G401.6 (cell line): ENCODE data around the gene GNL2.
"Not testable (repeated sequence)": the region's sequence is repeated elsewhere in the genome, so short reads cannot be mapped to it uniquely, and the experiment has no call there.

Source experiments
- FAIRE-seq: peaks from 2 replicates; lab custom pipeline; 2012; peaks lifted over from hg19 to GRCh38; lab: Jason Lieb, UNC

GNL2 gene

DNA sequence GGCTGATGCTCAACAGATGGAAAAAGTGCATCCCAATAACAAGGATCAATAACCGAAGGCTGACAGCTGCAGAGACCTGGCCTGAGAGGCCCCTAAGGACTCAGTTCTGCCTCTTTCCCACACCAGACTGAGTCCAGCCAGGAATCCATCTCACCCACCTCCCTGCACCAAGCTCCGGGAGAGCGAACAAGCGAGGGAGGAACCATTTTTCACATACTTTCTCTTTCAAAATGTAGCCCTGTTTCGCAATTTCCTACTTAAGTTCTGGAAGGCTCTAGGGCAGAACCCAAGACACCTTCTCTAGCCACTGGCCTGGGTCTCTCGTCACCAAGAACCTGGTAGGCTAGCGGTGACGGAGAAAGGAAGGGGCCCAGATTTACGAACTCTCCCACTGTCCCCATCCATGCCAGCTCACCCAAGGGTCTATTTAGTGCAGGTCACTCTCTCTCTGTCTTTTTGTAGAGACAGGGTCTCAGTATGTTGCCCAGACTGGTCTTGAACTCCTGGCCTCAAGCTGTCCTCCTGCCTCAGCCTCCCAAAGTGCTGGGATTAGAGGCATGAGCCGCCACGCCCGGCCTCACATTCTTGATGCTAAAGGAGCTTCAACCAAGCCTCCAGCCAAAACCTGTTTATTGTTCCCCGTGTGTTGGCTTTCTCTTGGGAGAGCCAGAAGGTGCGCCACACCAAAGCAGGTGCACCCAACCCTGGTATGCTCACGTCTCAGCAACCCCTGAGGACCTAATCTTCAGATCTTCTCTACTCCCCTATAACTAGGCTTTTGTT, 10.9 kb upstream of the GNL2 start:
- FAIRE-seq, result no peak

GRCh38 chr1:37605806-37606474, 10.2 kb upstream of the GNL2 start:
- no peak for FAIRE-seq

GRCh38 chr1:37605061-37605650, 9.4 kb upstream of the GNL2 start:
- no peak for FAIRE-seq

DNA sequence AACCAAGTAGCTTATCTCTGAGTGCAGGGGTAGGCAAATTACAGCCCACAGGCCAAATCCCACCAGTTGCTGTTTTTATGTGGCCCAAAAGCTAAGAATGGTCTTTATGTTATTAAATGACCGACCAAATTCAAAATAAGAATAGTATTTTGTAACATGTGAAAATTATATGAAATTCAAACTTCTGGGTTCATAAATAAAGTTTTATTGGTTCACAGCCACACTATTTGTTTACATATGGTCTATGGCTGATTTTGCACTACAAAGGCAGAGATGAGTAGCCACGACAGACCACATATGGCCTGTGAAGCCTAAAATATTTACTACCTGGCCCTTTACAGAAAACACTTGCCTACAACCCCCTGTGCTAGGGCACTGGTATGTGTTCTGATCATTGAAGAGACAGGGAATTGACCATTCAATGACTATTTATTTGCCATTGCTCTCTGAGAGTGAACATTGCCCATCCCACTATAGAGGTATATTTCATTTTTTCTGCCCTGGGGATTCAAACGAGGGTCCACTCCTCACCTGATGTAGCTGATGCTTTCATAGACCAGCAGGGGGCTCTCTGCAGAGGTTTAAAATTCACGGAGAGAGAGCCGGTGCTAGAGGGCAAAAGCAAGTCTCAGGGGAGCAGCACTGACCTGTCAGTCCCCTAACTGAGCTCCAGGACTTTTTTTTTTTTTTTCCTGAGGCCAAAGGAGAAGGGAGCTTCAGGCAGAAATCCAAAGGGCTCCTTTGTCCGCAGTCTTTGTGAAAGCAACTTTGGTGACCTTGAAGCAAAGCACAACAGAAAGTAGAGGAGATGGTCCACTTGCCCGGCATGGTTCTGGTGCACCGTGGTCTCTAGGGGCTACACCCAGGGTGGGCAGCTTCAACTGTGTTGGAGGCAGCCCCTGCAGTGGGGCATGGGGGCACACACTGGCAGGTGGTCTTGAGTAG, 7.3 kb upstream of the GNL2 start:
- FAIRE-seq, result no peak

DNA sequence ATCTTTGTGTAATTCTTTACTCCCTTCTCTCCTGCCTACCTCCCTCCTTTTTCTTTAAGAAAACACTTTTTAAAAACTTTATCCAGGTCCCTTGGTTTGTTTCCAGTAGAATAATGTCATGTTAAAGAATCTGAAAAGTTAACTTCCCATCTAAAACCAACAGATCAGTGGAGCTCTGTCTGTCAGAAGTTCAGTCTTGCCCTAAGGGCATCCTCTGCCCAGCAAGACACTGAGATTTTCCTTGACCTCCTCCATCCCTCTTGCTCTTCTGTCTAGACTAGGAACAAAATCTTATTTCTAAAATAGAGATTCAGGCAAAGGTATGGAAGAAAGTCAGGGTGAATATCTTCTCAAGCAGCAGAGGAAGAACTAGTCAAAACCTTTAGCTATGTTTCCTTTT, 5.7 kb upstream of the GNL2 start:
- FAIRE-seq, result no peak

DNA sequence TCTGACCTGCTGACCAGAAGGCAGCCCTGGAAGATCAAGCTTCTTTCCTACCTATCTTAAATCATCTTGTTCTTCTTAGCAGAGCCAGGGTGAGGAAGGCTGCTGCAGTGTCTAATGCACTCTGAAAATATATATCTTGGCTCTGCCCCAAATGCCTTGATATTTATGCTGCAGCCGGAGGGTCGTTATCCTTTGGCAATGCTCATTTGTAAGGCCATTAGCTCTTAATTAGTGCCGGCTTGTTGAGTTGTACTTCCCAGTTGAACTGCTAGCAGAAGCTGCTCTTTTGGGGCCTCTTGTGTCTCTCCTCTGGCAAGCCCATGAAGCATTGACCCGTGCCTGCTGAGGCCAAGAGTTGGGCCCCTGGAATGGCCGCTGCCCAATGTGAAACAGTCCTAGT, 4.2 kb upstream of the GNL2 start:
- FAIRE-seq, result no peak

DNA sequence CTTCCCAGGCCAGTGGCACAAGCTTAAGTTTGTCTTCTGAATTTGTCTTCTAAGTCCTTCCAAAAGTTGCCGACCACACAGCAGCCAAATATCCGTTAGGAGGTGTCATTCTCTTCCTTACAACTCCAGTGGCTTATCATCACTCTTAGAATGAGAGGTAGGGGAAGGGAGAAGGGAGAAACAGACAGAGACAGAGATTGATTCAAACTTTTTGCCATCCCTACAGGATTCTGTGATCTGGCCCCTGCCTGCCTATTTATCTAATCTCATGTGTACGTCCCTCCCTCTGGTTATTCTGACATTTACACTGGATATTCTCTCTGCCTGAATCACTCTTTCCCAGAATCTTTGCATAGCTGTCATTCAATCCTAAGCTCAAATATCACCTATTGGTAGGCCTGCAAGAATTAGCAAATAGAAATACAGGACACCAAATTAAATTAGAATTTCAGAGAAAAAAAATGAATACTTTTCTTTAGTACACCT, 488 bp upstream of the GNL2 start:
- no peak for FAIRE-seq

GRCh38 chr1:37593726-37594125, 2.0 kb downstream of the GNL2 start:
- FAIRE-seq, result no peak

- no peak for FAIRE-seq
These were observed 6.8 kb downstream of the GNL2 start for GRCh38 chr1:37588939-37589338.

DNA sequence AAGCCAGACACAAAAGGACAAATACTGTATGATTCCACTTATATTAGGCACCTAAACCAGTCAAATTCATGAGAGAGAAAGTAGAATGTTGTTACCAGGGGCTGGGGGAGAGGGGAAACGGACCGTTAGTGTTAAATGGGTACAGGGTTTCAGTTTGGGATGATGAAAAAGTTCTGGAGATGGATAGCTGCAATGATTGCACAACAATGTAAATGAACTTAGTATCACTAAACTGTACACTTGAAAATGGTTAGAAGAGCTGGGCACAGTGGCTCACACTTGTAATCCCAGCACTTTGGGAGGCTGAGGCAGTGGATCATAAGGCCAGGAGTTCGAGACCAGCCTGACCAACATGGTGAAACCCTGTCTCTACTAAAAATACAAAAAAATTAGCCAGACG, 11.2 kb downstream of the GNL2 start:
- FAIRE-seq, result not testable (repeated sequence)

GRCh38 chr1:37575692-37576091, 20.0 kb downstream of the GNL2 start:
- FAIRE-seq, result no peak

- no peak for FAIRE-seq
These were observed 20.8 kb downstream of the GNL2 start for GRCh38 chr1:37574834-37575480.

DNA sequence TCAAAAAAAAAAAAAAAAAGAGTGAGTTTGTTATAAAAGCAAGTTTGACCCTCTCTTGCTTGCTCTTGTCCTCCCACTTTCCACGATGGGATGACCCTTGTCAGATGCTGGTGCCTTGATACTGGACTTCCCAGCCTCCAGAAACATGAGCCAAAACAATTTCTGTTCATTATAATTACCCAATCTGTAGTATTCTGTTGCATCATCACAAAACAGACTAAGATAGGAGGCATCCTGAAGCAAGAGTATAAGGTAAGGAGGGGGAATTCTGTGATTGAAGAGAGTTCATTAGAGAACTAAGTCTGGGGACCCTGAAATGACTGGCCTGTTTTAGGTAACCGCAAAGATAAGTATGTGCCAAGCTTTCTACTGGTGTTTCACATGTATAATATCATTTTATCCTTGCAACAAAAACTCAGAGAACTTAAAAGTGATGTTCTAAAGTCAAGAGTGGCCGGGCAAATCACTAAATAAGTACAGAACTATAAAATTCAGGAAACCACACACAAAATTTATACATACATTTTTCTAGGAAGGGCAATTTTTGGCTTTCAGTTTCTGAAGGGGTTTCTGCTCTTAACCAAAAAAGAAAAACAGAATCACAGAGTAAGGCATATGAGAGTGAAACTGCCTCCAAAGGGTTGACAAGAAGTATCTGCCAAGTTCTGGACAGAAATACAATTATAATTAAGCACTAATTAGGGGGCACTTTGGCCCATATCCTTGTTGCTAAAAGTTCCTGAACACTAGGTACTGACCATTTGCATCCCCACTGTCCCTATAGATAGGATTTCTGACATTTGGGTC, 25.0 kb downstream of the GNL2 start:
- FAIRE-seq, result no peak

- FAIRE-seq, result no peak
These were observed 28.7 kb downstream of the GNL2 start for GRCh38 chr1:37567023-37567422.

GRCh38 chr1:37564892-37565291, 30.8 kb downstream of the GNL2 start:
- no peak for FAIRE-seq

DNA sequence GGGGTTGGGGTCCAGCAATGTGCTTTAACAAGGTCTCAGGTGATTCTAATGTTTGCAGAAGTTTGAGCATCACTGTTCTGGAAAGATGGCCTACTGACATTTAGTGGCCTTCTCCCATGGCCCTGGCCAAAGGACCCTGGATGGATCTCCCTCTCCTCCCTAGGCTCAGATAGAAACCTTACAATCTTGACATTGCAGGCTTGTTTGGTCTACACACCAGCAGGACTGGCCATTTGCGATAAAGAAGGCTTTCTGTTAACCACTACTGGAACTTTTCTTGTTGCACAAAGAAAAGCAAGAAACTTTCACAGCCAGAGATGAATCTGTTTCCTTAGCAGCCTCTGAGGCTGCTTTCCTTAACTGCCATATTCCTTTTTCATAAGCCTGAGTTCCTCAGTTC, 32.8 kb downstream of the GNL2 start:
- no peak for FAIRE-seq

GRCh38 chr1:37561133-37562132, 34.3 kb downstream of the GNL2 start:
- no peak for FAIRE-seq

GRCh38 chr1:37560401-37561132, 35.2 kb downstream of the GNL2 start:
- no peak for FAIRE-seq

- not testable (repeated sequence) for FAIRE-seq
These were observed 35.8 kb downstream of the GNL2 start for GRCh38 chr1:37559957-37560379.
